ENCODE data around the gene MYPN.
"Not testable (repeated sequence)": the region's sequence is repeated elsewhere in the genome, so short reads cannot be mapped to it uniquely, and the experiment has no call there.

MYPN gene

GRCh38 chr10:68109331-68109730 lies at the start of gene MYPN:
Gene MYPN (plus strand): TSS chr10:68109488. CDS start chr10:68121439, 11,951 bp downstream.
- intact Hi-C loops (cut with DNase I): no loop called here
- DNase-seq: no peak

- DNase-seq: no peak
- intact Hi-C loops (cut with DNase I): no loop called here
Observed at GRCh38 chr10:68067029-68067428, 42.3 kb upstream of the MYPN start.

GRCh38 chr10:68067508-68067907 lies 41.8 kb upstream of the MYPN start:
- intact Hi-C loops (cut with DNase I): no loop called here
- no peak for DNase-seq

- intact Hi-C loops (cut with DNase I): loop anchor here (2.0 to 10.0 kb wide), 3 partner anchors 81 to 219 kb away; partner anchors contain the start of gene SIRT1
Observed at GRCh38 chr10:68073631-68074030, 35.7 kb upstream of the MYPN start.

GRCh38 chr10:68074031-68074774 lies 35.1 kb upstream of the MYPN start:
- intact Hi-C loops (cut with DNase I): loop anchor here (2.0 to 10.0 kb wide), 3 partner anchors 81 to 219 kb away; partner anchors contain the start of gene SIRT1
- peak in 12 of 42 donors; percentile 17 to 51 (median 36) for DNase-seq

More at GRCh38 chr10:68073631-68074030, 35.7 kb upstream of the MYPN start:
- DNase-seq: no peak

GRCh38 chr10:68074775-68075549 lies 34.3 kb upstream of the MYPN start, which contains the start of gene HERC4:
Gene HERC4 (minus strand): TSS chr10:68075283. CDS start chr10:68073108, 2,175 bp downstream.
- DNase-seq: peak; percentile 84 to 96 (median 92)
- intact Hi-C loops (cut with DNase I): loop anchor here (2.0 to 10.0 kb wide), 5 partner anchors 80 to 257 kb away; partner anchors contain the start of genes ATOH7, HNRNPH3, PBLD and SIRT1

- peak in 1 of 42 donors; percentile 5 for DNase-seq
- intact Hi-C loops (cut with DNase I): loop anchor here (2.0 to 10.0 kb wide), 5 partner anchors 79 to 257 kb away; partner anchors contain the start of genes ATOH7, HNRNPH3, PBLD and SIRT1
Observed at GRCh38 chr10:68075550-68076004, 33.7 kb upstream of the MYPN start.

- not testable (repeated sequence) for DNase-seq
- intact Hi-C loops (cut with DNase I): loop anchor here (5.0 to 10.0 kb wide), 4 partner anchors 79 to 256 kb away; partner anchors contain the start of genes ATOH7, HNRNPH3 and PBLD
Observed at GRCh38 chr10:68076081-68076480, 33.2 kb upstream of the MYPN start.

GRCh38 chr10:68077026-68077425 lies 32.3 kb upstream of the MYPN start:
- no peak for DNase-seq
- intact Hi-C loops (cut with DNase I): loop anchor here (5.0 to 10.0 kb wide), 4 partner anchors 78 to 255 kb away; partner anchors contain the start of genes ATOH7, HNRNPH3 and PBLD

GRCh38 chr10:68079434-68079833 lies 29.9 kb upstream of the MYPN start:
- DNase-seq: no peak
- intact Hi-C loops (cut with DNase I): loop anchor here (5.0 to 10.0 kb wide), 4 partner anchors 75 to 253 kb away; partner anchors contain the start of genes ATOH7, HNRNPH3 and PBLD

GRCh38 chr10:68080853-68081431 lies 28.3 kb upstream of the MYPN start:
- intact Hi-C loops (cut with DNase I): no loop called here

GRCh38 chr10:68081916-68082315 lies 27.4 kb upstream of the MYPN start:
- no peak for DNase-seq
- intact Hi-C loops (cut with DNase I): no loop called here

More at GRCh38 chr10:68080853-68081431, 28.3 kb upstream of the MYPN start:
- no peak for DNase-seq

GRCh38 chr10:68082872-68083271 lies 26.4 kb upstream of the MYPN start:
- peak in 1 of 42 donors; percentile 16 for DNase-seq
- intact Hi-C loops (cut with DNase I): no loop called here

GRCh38 chr10:68083953-68084352 lies 25.3 kb upstream of the MYPN start:
- DNase-seq: peak in 1 of 42 donors; percentile 15
- intact Hi-C loops (cut with DNase I): no loop called here

- intact Hi-C loops (cut with DNase I): no loop called here
- peak in 3 of 42 donors; percentile 10 to 43 (median 23) for DNase-seq
Observed at GRCh38 chr10:68084469-68084868, 24.8 kb upstream of the MYPN start.

GRCh38 chr10:68086011-68086410 lies 23.3 kb upstream of the MYPN start:
- intact Hi-C loops (cut with DNase I): no loop called here
- DNase-seq: no peak

- intact Hi-C loops (cut with DNase I): no loop called here
- DNase-seq: no peak
Observed at GRCh38 chr10:68086910-68087684, 22.2 kb upstream of the MYPN start.

Measured in head of caudate nucleus (tissue), 42 donors.